ENCODE results near the gene ID2. TPM values are rescaled to one million over a fixed set of nuclear protein-coding genes. Genes with fewer than 3 reads are reported as not detected.
A peak's percentile ranks its signal among the peaks of the same experiment; 100 is the strongest.

ID2 gene
- total and polyA plus RNA-seq, 2 of the 13 experiments (the other 11 are each of a cell fraction or from before 2014, with no cell fraction given), result 214 to 719 TPM

GRCh38 chr2:8684878-8685696 lies 3.2 kb downstream of the ID2 start (continued):
- TF ChIP-seq HNF1A (IDR thresholded peaks at IDR 0.05; ENCODE audit: low read depth), result peak; percentile 24; the same call in 1 of the 2 replicates
- TF ChIP-seq HNF1A (CRISPR knock-in tag; IDR thresholded peaks at IDR 0.05; ENCODE audit: borderline replicate concordance), result no peak
- TF ChIP-seq EEA1 (CRISPR knock-in tag; IDR thresholded peaks at IDR 0.05; ENCODE audit: borderline replicate concordance), result peak; percentile 28; the same call in 1 of the 2 replicates
- TF ChIP-seq PRMT3 (CRISPR knock-in tag; IDR thresholded peaks at IDR 0.05; ENCODE audit: borderline replicate concordance, low read depth), result no peak; the same call in 1 of the 2 replicates
- TF ChIP-seq TOE1 (CRISPR knock-in tag; IDR thresholded peaks at IDR 0.05), result peak; percentile 21; the same call in 1 of the 2 replicates
- peak; percentile 14; the same call in 1 of the 2 replicates for TF ChIP-seq HNF4A (CRISPR knock-in tag; IDR thresholded peaks at IDR 0.05)
- no peak for TF ChIP-seq MYNN (CRISPR knock-in tag; IDR thresholded peaks at IDR 0.05; ENCODE audit: low read depth)
- TF ChIP-seq ZNF343 (CRISPR knock-in tag; IDR thresholded peaks at IDR 0.05), result 0 out of 2 replicates have a peak, but pooled peaks have one; percentile 26
- peak; percentile 77 for TF ChIP-seq ZHX1 (CRISPR knock-in tag; IDR thresholded peaks at IDR 0.05; ENCODE audit: low read depth)
- peak; percentile 25; the same call in 1 of the 2 replicates for TF ChIP-seq ZNF460 (CRISPR knock-in tag; IDR thresholded peaks at IDR 0.05; ENCODE audit: borderline replicate concordance)
- 0 out of 2 replicates have a peak, but pooled peaks have one; percentile 45 for TF ChIP-seq KLF6 (CRISPR knock-in tag; IDR thresholded peaks at IDR 0.05)
- TF ChIP-seq ZNF225 (CRISPR knock-in tag; IDR thresholded peaks at IDR 0.05), result peak; percentile 52; the same call in 1 of the 2 replicates
- no peak for TF ChIP-seq FOXJ3 (CRISPR knock-in tag; IDR thresholded peaks at IDR 0.05; ENCODE audit: borderline replicate concordance)
- TF ChIP-seq ZC3H4 (CRISPR knock-in tag; IDR thresholded peaks at IDR 0.05; ENCODE audit: borderline replicate concordance), result no peak
- TF ChIP-seq ZNF772 (CRISPR knock-in tag; IDR thresholded peaks at IDR 0.05), result peak; percentile 94
- TF ChIP-seq SPEN (CRISPR knock-in tag; IDR thresholded peaks at IDR 0.05; ENCODE audit: low read depth), result peak; percentile 79; the same call in 1 of the 2 replicates
- TF ChIP-seq KLF9 (CRISPR knock-in tag; IDR thresholded peaks at IDR 0.05; ENCODE audit: low read depth), result peak; percentile 75; the same call in 1 of the 2 replicates
- TF ChIP-seq ZNF816 (CRISPR knock-in tag; IDR thresholded peaks at IDR 0.05; ENCODE audit: borderline replicate concordance), result peak; percentile 89; the same call in 1 of the 2 replicates
- TF ChIP-seq NFKB2 (CRISPR knock-in tag; IDR thresholded peaks at IDR 0.05; ENCODE audit: borderline replicate concordance), result peak; percentile 66
- TF ChIP-seq PHF21A (CRISPR knock-in tag; IDR thresholded peaks at IDR 0.05), result 0 out of 2 replicates have a peak, but pooled peaks have one; percentile 19
- TF ChIP-seq, protein P1, sequence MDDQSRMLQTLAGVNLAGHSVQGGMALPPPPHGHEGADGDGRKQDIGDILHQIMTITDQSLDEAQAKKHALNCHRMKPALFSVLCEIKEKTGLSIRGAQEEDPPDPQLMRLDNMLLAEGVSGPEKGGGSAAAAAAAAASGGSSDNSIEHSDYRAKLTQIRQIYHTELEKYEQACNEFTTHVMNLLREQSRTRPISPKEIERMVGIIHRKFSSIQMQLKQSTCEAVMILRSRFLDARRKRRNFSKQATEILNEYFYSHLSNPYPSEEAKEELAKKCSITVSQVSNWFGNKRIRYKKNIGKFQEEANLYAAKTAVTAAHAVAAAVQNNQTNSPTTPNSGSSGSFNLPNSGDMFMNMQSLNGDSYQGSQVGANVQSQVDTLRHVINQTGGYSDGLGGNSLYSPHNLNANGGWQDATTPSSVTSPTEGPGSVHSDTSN (CRISPR knock-in tag; IDR thresholded peaks at IDR 0.05; ENCODE audit: borderline replicate concordance), result no peak

All from HepG2 (cell line).